ENCODE measurements around the gene WNT7B.
A peak's percentile ranks its signal among the peaks of the same experiment; 100 is the strongest.

WNT7B gene

DNA sequence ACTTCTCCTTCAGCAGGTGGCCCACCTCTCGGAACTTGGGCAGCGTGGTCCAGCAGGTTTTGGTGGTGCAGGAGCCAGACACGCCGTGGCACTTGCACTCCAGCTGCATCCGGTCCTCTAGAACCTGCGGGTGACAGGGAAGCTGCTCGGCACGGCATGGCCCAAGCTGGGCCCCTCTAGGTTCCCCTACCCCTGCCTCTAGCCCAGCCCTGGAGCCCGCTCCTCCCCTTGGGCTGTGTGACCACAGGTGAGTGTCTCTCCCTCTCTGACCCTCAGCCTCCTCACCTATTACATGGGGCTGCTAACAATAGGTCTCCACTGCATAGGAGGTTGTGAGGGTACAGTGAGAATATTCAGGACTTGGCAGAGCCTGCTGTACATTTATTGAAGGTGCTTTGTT lies 53.8 kb downstream of the WNT7B start:
- DNase-seq = no peak

DNA sequence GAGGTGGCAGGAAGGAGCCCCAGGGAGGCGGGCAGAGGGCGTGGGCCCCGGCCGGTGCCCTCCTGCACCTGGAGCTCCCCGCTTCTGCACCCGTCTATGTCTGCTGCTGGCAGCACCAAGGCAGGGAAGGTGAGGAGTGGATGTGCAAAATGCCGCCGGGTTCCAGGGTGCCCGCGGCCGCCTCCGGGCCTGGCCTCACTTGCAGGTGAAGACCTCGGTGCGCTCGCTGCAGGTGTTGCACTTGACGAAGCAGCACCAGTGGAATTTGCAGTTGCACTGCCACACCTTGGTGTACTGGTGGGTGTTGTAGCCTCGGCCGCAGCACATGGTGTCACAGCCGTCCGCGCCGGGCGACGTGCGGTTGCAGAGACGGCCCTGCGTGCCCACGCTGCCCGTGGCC lies 54.3 kb downstream of the WNT7B start:
- no peak for DNase-seq

DNA sequence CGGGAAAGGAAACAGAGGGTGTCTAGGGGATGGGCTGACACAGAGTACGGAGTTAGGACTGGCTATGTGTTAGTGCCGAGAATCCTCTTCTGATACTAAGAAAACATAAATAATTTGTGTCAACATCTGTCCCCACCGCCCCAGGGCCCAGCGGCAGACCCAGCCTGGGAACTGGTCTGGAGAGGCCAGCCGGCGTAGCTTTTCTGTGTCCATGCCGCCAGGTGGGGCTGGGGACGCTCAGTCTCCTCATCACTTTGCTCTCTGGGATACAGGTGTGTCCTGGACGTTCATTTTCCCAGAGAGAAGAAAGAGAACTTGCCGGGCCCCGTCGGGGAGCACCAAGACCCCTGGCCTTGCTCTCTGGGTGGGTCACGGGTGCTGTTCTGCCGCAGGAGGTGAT lies 54.7 kb downstream of the WNT7B start:
- DNase-seq = no peak

DNA sequence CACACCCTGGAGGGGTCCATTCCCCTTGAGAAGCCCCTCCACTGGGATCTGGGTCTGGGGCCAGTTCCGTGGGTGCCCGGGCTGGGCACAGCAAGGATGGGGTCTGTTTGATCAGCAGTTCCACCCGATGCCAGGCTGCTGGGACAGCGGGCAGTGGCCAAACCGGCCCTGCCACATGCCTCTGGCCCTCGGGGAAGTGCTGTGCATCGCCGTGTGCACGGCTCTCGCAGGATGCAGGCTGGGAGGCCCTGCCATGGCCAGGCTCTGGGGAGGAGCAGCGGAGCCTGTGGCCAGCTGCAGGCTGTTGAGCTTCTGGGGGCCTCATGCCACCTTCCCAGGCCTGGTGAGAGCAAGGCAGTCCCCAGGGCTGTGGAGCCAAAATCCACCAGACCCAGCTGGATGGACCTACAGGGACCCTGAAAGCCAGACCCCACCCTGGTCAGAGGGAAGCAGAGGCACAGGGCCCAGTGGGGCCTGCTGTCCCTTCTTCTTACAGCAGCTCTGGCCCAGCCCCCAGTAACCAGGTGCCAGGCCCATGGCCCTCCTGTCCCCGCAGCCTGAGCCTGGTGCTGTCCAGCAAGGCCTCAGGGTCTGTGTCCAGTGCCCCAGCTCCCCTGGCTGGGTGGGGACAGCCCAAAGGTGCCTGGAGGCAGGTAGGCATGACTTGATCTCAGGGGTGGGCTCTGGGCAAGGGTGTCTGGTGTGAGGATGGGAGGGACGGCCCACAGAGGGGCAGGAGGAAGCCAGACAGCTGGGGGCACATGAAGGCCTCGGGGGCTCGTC lies 57.3 kb downstream of the WNT7B start:
- DNase-seq = no peak

DNA sequence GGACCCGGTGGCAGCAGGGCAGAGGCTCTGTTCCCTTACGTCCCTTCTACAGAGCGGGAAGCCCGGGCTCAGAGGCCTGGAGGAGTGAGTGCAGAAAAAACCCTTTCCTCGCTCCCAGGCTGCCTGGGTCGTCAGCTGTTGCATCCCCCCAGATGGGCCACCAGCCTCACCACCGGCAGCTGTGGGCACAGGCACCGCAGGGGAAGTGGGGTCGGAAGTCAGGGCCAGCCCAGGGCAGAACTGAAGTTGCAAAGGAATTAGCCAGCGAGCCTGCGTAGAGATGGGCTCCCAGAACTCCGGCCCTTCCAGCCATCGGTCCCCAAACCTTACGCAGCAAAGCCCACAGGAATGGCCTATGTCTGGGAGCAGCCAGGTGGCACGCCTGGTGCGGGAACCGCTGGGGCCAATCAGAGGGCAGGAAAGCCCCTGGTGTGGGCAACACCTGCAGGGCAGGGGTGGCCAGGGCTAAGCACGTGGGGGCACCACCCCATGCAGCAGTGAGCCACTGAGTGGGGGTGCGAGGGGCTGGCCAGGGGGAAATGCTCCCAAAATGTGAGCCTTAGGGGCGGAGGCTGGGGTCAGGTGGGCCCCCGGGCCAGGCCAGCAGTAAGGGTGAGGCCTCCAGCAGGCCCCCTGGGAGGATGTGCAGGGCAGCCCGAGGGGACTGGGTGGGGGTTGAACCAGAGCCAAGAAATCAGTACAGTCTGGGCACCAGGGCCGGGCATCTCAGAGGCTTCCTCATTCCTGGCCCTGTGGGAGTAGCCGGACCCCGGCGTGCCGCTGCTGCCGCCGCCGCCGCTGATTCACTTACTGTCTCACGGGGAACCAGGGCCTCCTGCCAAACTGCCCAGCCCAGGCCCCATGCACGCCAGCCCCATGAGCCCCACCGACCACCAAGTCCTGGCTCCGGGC lies 58.2 kb downstream of the WNT7B start:
- no peak for DNase-seq

DNA sequence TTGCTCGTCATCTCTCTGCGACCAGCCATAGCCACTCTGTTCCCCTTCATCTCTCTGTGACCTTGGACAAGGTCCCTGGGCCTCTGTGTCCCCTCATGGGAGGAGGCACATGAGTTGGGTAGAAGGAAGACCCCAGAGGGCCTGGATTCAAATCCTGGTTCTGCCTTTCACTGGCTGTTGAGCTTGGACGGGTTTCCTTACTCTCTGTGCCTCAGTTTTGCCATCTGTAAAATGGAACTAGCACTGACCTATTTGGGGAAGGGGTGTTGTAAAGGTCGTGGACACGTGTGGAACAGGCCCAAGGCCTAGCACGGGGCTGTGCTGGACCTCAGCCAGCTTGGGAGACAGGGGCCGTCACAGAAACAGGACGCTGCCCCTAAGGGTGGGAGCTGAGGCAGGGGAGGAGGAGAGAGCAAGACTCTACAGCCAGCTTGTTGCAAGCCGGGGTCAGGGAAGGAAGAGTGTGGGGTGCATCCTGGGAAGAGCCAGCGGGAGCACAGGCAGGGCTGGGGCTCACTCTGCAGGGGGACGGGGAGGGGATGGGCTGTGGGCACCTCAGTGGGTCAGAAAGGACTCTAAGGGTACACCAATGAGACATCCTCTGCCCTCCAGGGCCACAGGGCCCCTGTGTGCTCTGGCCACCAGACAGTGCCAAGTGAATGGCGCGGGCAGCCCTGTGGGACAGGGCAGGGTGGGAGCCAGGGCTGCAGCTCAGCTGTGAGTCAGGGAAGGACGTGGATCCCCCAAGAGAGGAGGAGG lies 59.1 kb downstream of the WNT7B start:
- DNase-seq = no peak

DNA sequence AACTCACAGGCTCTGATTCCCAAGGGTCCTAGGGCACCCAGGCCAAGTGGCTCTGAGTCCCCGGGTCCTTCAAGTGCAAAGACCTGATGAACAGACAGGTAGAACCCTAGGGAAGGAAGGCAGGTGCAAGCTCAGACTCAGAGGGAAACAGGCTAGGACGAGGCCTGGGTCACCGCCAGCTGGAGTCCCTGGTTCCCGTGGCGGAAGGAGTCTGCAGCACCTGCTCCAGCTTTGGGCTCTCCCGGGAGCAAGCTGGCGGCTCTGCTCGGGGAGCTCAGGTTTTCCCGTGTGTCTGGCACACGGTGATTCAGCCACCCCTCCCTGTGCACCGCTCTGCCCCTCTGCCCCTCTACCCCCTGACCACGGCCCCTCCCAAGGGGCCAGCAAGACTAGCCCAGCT lies 59.8 kb downstream of the WNT7B start:
- peak; percentile 77 for DNase-seq

DNA sequence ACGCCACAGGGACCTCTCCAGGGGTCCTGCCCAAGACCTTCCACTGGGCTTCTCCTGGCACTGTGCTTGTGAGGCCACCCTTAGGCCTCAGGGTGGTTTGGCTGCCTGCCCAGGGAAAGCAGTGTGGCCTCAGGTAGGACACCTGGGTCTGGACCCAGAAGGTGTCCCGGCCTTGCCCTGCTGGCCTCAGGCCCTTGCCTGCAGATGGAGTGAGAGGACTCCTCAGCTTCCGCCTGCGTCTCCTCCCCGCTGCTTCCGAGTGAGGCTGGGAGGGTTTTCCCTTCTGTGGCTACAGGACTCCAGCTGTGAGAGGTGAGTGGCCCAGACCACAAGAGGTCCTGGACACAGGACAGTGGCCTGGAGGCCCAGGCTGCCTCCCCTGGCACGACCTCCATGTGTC lies 60.4 kb downstream of the WNT7B start:
- no peak for DNase-seq

DNA sequence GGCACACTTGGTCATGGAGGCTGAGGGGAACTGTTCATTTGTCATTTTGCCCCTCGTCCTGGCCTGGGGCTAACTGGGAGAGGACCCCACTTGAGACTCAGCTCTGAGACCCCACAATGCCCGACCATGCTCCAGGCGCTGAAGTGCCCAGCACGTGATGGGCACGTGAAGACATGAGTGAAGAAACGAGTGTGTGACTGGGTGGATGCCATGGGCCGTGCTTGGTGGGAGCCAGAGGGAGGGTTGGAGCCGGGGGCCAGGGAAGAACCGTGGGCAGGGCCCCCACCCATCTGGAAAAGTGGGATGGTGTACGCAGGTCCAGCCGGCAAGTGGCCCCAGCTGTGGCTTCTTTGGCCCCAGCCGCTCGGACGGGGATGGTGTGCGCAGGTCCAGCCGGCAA lies 61.1 kb downstream of the WNT7B start:
- DNase-seq = no peak

DNA sequence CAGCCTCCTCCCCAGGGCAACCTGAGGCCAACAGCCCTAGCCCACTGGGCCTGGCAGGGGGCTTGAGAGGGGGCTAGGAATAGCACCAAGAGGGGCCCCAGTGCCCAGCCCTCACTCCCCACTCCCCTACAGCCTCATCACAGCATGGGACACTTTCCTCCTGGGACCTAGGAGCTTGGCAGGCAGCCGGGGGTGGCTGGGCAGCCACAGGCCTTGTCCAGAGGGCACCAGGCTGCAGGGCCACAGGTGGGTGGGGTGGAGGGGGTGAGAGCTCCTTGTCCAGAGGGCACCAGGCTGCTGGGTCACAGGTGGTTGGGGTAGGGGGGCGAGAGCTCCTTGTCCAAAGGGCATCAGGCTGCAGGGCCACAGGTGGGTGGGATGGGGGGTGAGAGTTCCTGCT lies 61.8 kb downstream of the WNT7B start:
- no peak for DNase-seq

DNA sequence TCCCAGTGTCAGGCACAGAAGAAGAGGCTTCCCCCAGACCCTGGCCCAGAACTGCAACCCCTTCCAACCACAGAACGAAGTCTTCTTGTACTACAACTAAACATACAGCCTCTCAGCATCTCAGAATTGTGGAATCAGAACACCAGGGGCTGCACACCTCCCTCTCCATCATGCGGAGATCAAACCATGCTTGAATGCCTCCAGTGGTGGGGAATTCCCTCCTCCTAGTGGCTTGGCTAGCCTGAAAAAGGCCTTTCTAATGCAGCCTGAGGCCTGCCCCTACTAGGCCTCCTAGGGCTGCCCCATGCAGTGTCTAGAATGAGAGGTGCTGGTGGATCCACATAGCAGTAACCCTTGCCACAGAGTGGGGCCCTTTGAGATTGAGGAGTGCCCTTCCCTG lies 62.7 kb downstream of the WNT7B start:
- DNase-seq = no peak

DNA sequence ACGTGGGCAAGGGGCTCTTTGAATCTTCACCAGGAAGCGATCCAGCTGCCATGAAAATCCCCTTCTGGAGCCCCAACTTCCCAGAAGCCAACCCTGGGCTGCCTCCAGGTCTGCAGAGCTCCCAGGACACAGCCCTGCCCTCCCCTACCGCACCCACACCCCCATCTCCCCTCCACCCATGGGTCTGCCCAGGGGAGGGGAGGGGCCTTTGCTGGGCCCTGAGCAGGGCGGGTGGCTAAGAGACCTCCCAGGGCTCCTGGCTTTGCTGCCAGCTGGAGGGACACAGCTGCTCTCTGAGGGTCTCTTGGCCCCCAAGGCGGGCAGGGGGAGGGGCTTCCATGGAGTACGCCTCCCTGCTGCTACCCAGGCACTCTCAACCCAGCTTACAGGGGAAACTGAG lies 64.1 kb downstream of the WNT7B start:
- no peak for DNase-seq

DNA sequence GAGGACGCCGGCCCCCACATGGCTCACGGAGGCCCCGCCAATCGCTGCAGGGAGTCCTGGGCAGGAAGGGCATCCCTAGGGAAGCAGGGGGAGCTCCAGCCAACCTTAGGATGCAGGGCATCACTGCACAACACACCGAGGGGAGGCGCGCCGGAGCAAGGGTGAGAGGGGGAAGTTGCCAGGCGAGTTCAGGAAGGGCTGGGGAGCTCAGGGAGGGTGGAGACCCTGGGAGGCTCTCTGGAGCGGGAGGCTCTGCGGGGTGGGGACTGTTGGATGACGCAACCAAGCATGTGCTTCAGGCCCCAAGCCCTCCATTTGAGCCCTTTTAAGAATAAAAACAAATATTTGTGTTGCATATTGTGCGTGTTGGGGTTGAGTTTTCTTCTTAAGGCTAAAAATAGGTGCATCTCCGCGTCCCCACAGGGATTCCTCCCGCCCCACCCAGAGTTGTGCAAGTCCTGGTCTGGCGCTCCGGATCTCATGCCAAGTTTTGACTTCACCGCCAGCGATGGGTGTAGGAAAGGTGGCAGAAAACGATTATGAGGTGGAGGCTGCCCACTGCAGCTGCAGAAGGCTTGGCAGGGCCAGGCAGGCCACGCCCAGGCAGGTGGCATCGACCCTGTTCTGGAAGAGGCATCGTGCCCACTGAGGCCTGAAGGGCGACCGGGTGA lies 65.2 kb downstream of the WNT7B start:
- peak; percentile 93 for DNase-seq

DNA sequence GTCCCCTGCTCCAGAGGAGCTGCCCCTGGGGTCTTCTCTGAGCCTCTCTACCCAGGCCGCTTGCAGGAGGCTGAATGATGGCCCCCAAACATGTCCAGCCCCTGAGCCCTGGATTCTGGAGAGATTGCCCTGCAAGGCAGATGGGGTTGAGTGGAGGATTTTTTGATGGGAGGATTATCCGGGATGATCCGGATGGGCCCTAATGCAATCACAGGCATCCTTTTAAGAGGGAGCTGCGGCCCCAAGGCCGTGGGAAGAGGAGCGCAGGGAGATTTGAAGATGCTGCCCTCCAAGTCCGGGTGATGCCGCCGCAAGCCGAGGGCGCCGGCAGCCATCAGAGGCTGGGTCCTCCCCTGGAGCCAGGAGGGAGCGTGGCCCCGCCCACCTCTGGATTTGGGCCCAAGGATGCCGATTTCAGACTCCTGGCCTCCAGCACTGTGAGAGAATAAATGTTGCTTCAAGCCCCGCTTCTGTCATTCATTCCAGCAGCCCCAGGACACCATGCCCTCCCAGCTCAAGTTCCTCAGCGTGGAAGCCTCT lies 66.0 kb downstream of the WNT7B start:
- DNase-seq = no peak

DNA sequence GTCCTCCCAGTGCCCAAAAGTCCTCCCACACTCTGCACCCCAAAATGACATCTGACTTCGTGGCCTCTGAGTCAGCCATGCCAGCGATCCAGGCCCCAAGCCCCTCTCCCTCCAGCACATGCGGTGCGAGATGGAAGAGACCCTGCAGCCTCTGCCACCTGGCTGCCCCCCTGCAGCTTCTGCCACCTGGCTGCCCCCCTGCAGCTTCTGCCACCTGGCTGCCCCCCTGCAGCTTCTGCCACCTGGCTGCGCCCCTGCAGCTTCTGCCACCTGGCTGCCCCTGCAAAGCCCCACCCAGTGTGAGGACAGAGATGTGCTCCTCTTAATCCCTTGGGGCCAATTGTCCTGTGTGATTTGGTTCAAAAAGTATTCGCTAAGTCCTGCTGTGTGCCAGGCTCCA lies 68.0 kb downstream of the WNT7B start:
- DNase-seq = peak; percentile 17

DNA sequence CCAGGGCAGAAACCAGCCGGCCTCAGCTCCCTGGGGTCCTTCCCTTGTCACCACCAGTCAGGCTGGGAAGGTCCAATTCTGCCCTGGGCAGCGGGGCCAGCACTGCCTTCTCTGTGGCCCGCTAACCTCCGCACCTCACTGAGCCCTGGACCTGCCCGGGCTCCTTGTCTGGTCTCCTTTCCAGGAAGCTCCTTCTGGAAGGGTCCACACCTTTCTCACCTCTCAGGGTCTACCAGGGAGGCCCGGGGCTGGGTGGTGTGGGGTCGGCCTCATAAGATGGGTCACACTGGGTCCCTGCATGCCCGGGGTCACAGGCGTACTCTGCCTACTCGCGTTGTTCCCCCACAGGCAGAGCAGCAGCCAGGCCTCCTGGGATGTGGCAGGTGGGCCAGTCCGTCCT lies 69.0 kb downstream of the WNT7B start:
- no peak for DNase-seq

DNA sequence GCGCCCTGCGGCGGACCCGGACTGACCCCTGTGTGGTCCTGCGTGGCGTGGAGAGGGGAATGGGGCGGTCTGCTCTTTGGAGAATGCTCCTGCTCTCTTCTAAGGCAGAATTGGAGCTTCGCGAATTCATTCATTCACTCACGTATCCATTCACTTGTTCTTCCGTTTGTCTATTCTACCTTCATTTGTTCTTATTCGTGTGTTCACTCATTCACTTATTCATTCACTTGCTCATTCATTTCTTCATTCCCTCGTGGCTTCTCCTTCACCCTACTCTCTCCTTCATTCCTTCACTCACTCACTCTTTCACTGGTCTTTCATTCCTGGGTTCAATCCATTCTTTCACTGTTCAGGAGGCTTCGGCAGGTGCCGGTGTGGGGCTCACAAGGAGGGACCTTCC lies 69.6 kb downstream of the WNT7B start:
- DNase-seq = no peak

DNA sequence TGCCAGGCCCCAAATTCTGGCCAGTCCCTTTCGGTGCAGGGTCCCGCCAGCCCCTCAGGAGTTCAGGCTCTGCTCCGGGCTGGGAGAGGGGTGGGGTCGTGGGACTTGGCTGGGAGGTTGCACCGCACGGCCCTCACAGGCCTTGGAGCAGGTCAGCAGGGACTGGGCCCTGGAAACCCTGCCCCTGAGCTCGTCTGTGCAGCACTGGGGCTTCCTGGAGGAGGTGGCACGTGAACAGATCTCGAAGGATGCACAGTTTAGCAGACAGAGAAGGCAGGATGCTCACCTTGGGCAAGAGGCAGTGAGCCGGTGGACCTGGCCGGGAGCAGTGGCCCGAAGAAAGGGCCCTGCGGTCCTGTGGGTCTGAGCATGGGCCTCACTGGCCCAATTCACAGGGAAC lies 70.0 kb downstream of the WNT7B start:
- no peak for DNase-seq

DNA sequence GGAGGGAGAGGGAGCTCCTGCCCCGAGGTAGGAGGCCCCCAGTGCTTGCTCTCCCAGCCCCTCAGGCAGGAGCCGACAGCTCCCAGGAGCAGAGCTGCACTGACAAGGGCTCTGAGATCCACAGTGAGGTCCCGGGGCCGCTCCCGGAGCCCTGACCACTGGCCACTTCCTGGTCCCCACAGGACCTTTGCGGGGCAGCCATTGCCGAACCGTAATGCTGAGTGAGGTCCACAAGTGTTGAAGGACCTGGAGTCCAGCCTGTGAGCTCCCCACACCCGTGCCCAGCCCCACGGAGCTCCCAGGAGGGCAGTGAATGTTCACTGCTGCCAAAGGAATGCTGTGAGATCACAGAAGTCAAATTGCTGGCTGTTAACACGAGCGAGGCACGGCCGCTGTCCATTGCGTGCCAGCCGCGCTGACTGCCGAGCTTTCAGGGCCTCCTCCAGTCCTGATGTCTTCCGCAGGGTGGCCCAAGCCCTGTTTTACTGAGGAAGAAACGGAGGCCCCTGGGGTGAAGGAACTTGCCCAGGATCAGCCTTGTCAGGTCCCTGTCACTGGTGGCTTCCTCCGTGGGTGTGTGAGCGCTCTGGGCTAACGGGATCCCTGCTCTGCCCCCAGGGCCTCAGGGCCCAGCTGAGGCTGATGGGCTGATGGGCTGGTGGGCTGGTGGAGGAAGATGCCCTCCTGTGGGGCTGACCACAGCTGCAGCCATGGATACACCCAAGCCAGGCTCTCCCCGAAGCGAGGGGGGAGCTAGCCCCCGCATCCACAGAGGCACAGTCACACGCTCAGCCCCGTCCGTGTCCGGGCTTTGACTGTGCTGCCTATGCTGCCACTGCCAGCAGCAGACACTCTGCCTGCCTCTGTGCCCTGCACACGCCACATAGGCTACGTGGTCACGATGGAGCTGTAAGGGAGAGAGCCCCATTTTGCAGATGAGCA lies 70.8 kb downstream of the WNT7B start:
- DNase-seq = no peak

DNA sequence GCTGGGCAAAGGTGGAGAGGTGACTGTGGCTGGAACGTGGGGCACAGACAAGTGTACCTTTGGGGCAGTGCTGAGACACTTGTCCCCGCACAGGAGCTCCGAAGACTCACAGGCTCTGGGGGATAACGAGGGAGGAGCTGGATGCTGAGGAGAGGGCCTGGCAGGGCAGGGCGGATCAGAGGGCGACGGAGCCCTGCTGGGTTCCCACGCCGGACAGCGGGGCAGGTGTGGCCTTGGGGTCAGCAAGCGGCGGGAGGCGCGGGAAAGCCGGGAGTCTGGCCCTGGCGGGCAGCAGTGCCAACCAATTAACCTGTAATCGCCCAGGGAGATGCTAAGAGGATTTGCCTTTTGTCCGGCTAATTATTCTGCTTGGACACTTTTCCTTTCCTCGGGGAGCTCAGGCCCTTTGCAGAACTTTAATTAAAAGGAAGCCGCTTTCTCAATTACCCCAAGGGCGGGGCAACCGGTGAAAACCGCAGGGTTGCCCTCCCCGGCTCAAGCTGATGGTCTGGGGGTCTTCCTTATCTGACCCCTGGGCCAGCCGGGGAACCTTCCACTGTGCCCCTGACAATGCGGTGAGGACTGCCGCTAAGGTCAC lies 71.5 kb downstream of the WNT7B start:
- no peak for DNase-seq

DNA sequence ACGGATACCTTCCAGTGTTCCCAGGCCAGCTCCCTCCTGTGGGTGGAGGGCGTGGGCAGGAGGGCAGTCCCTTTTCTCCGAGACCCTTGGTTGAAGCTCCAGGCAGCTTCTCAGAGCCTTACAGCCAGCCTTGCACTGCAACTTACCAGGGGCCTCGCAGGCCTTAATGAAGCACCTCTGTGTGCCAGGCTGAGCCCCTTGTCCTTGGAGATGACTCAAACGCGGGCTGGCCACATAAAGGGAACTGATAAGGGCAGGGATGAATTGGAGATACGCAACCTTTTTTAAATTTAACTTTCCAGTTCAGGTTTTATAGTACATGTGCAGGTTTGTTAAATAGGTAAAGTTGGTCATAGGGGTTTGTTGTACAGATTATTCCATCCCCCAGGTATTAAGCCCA lies 72.7 kb downstream of the WNT7B start:
- DNase-seq = no peak
